Esophagus muscularis mucosa (tissue), 4 donors: Measurements from ENCODE around the gene ZC3H12C.

ENCODE experiments used
- CTCF ChIP-seq, 3 experiments: fragments of 200-600 bp in 2 of 3; fragments of 450-650 bp in 1 of 3; sonication (generic) in 2 of 3; IDR thresholded peaks; one replicate each; pipeline ENCODE4 v1.5.1; 2017 to 2019; ENCODE audit warnings: antibody characterized with exemption in 3 of 3, mild to moderate bottlenecking in 2 of 3, moderate library complexity in 1 of 3
- EP300 ChIP-seq: sonication (generic); formaldehyde crosslinking; IDR thresholded peaks from one replicate; pipeline ENCODE4 v1.6.1; 2017; ENCODE audit warnings: antibody characterized with exemption
- POLR2A ChIP-seq: fragments of 450-650 bp; IDR thresholded peaks from one replicate; pipeline ENCODE4 v1.6.1; 2017; ENCODE audit warnings: antibody characterized with exemption, moderate library complexity, mild to moderate bottlenecking, low read depth
- POLR2AphosphoS5 ChIP-seq, 2 donors: sonication (generic); formaldehyde crosslinking; IDR thresholded peaks; one replicate each; pipeline ENCODE4 v1.6.1; 2017; ENCODE audit warnings: antibody characterized with exemption in 2 of 2

GRCh38 chr11:110217223-110217877 lies 124.2 kb downstream of the ZC3H12C start:
- TF ChIP-seq CTCF (IDR thresholded peaks at IDR 0.05) = no peak
- TF ChIP-seq POLR2AphosphoS5 (IDR thresholded peaks at IDR 0.05) = no peak
- TF ChIP-seq POLR2A = no peak
- TF ChIP-seq EP300 = no peak
